ENCODE measurements around the gene P2RY6.

P2RY6 gene

GRCh38 chr11:73337846-73338245 is 65.7 kb downstream of the P2RY6 start:
- no peak overlapping the region for H3K4me3 ChIP-seq (ENCODE audit: low read depth in 1 of 2, low read length in 1 of 2)
- no peaks in the 10 kb centered on the region for H3K36me3 ChIP-seq
- H3K27me3 ChIP-seq = no peaks in the 10 kb centered on the region
- peaks cover 13 to 17% of the 10 kb centered on the region in 2 experiments for H3K4me1 ChIP-seq (ENCODE audit: control insufficient read depth in 1 of 2, insufficient read depth in 1 of 2, low read depth in 1 of 2, low read length in 1 of 2)
- TF ChIP-seq CTCF (IDR thresholded peaks at IDR 0.05) = no peak
- H3K9me3 ChIP-seq = no peaks in the 10 kb centered on the region
- H3K27ac ChIP-seq = no peak overlapping the region

GRCh38 chr11:73338279-73338678 is 66.1 kb downstream of the P2RY6 start:
- Histone ChIP-seq H3K27me3 (no peaks in the 10 kb centered on the region), H3K4me3 (ENCODE audit: low read depth in 1 of 2, low read length in 1 of 2) (no peak overlapping the region), H3K9me3 (no peaks in the 10 kb centered on the region), H3K36me3 (no peaks in the 10 kb centered on the region), H3K4me1 (ENCODE audit: control insufficient read depth in 1 of 2, insufficient read depth in 1 of 2, low read depth in 1 of 2, low read length in 1 of 2) (peaks cover 13 to 17% of the 10 kb centered on the region in 2 experiments), H3K27ac (no peak overlapping the region)
- no peak for TF ChIP-seq CTCF (IDR thresholded peaks at IDR 0.05)

GRCh38 chr11:73340164-73340563 is 68.0 kb downstream of the P2RY6 start:
- Histone ChIP-seq H3K36me3 (no peaks in the 10 kb centered on the region), H3K4me3 (ENCODE audit: low read depth in 1 of 2, low read length in 1 of 2) (no peak overlapping the region), H3K27ac (no peak overlapping the region), H3K4me1 (ENCODE audit: control insufficient read depth in 1 of 2, insufficient read depth in 1 of 2, low read depth in 1 of 2, low read length in 1 of 2) (peaks cover 9 to 10% of the 10 kb centered on the region in 2 experiments), H3K9me3 (no peaks in the 10 kb centered on the region), H3K27me3 (no peaks in the 10 kb centered on the region)
- no peak for TF ChIP-seq CTCF (IDR thresholded peaks at IDR 0.05)

GRCh38 chr11:73342633-73343032 is 70.5 kb downstream of the P2RY6 start:
- no peak overlapping the region for H3K4me3 ChIP-seq (ENCODE audit: low read depth in 1 of 2, low read length in 1 of 2)
- H3K27me3 ChIP-seq = no peaks in the 10 kb centered on the region
- no peaks in the 10 kb centered on the region for H3K4me1 ChIP-seq (ENCODE audit: control insufficient read depth in 1 of 2, insufficient read depth in 1 of 2, low read depth in 1 of 2, low read length in 1 of 2)
- peaks cover 9% of the 10 kb centered on the region for H3K36me3 ChIP-seq
- H3K27ac ChIP-seq = no peak overlapping the region
- no peak for TF ChIP-seq CTCF (IDR thresholded peaks at IDR 0.05)
- H3K9me3 ChIP-seq = no peaks in the 10 kb centered on the region

GRCh38 chr11:73343076-73343873 is 71.1 kb downstream of the P2RY6 start:
- Histone ChIP-seq H3K9me3 (no peaks in the 10 kb centered on the region), H3K4me3 (ENCODE audit: low read depth in 1 of 2, low read length in 1 of 2) (no peak overlapping the region), H3K4me1 (ENCODE audit: control insufficient read depth in 1 of 2, insufficient read depth in 1 of 2, low read depth in 1 of 2, low read length in 1 of 2) (no peaks in the 10 kb centered on the region), H3K36me3 (peaks cover 15% of the 10 kb centered on the region), H3K27me3 (no peaks in the 10 kb centered on the region), H3K27ac (no peak overlapping the region)
- TF ChIP-seq CTCF (IDR thresholded peaks at IDR 0.05) = no peak

Data from neutrophil (primary cell).